ENCODE measurements around the gene METRN. TPM values are rescaled to one million over a fixed set of nuclear protein-coding genes. Genes with fewer than 3 reads are reported as not detected.

METRN gene
- total RNA-seq, 2 donors from 2014 or later, result 28.9 to 58.9 TPM

GRCh38 chr16:692356-693108 is 22.4 kb upstream of the METRN start:
- ATAC-seq (ENCODE audit: insufficient number of reproducible peaks, low FRiP score, low read depth) (no peak), DNase-seq (ENCODE audit: low spot score) (no peak)
- TF ChIP-seq CTCF (IDR thresholded peaks at IDR 0.05), result no peak
- H3K4me3 ChIP-seq, result no peak overlapping the region
- no peaks in the 10 kb centered on the region for H3K36me3 ChIP-seq
- H3K27me3 ChIP-seq (replicated peaks; ENCODE audit: insufficient read depth), result peaks cover 7% of the 10 kb centered on the region
- H3K9me3 ChIP-seq, result no peaks in the 10 kb centered on the region
- H3K4me1 ChIP-seq (ENCODE audit: control insufficient read depth in 1 of 2, low read depth in 2 of 2), result peaks cover 18 to 28% of the 10 kb centered on the region in 2 donors
- no peak overlapping the region for H3K27ac ChIP-seq

GRCh38 chr16:693364-693763 is 21.6 kb upstream of the METRN start:
- Histone ChIP-seq H3K4me1 (ENCODE audit: control insufficient read depth in 1 of 2, low read depth in 2 of 2) (peaks cover 18 to 27% of the 10 kb centered on the region in 2 donors), H3K4me3 (no peak overlapping the region), H3K9me3 (no peaks in the 10 kb centered on the region), H3K36me3 (no peaks in the 10 kb centered on the region), H3K27me3 (replicated peaks; ENCODE audit: insufficient read depth) (peaks cover 7% of the 10 kb centered on the region), H3K27ac (no peak overlapping the region)
- DNase-seq (ENCODE audit: low spot score) (no peak), ATAC-seq (ENCODE audit: insufficient number of reproducible peaks, low FRiP score, low read depth) (no peak)
- TF ChIP-seq CTCF (IDR thresholded peaks at IDR 0.05), result no peak

- H3K36me3 ChIP-seq, result no peaks in the 10 kb centered on the region
- H3K27ac ChIP-seq, result no peak overlapping the region
- H3K27me3 ChIP-seq (replicated peaks; ENCODE audit: insufficient read depth), result peaks cover 7% of the 10 kb centered on the region
- no peak for TF ChIP-seq CTCF (IDR thresholded peaks at IDR 0.05)
- H3K4me3 ChIP-seq, result peak overlapping the region; percentile 11
- ATAC-seq (ENCODE audit: insufficient number of reproducible peaks, low FRiP score, low read depth) (no peak), DNase-seq (ENCODE audit: low spot score) (no peak)
- H3K4me1 ChIP-seq (ENCODE audit: control insufficient read depth in 1 of 2, low read depth in 2 of 2), result peaks cover 18 to 23% of the 10 kb centered on the region in 2 donors
- H3K9me3 ChIP-seq, result no peaks in the 10 kb centered on the region
Measured at GRCh38 chr16:693766-694165, 21.2 kb upstream of the METRN start.

- no peak for DNase-seq (ENCODE audit: low spot score)
- Histone ChIP-seq H3K4me3 (peak overlapping the region; percentile 30), H3K36me3 (no peaks in the 10 kb centered on the region), H3K9me3 (no peaks in the 10 kb centered on the region), H3K27ac (no peak overlapping the region), H3K4me1 (ENCODE audit: control insufficient read depth in 1 of 2, low read depth in 2 of 2) (peaks cover 14 to 18% of the 10 kb centered on the region in 2 donors), H3K27me3 (replicated peaks; ENCODE audit: insufficient read depth) (peaks cover 7% of the 10 kb centered on the region)
- TF ChIP-seq CTCF (IDR thresholded peaks at IDR 0.05), result no peak
- ATAC-seq (ENCODE audit: insufficient number of reproducible peaks, low FRiP score, low read depth), result no peak
Measured at GRCh38 chr16:694187-694862, 20.6 kb upstream of the METRN start.

- Histone ChIP-seq H3K27me3 (replicated peaks; ENCODE audit: insufficient read depth) (peaks cover 7% of the 10 kb centered on the region), H3K27ac (no peak overlapping the region), H3K4me3 (peak overlapping the region; percentile 30)
Measured at GRCh38 chr16:694863-695354, 20.0 kb upstream of the METRN start.

More at GRCh38 chr16:694863-695354, 20.0 kb upstream of the METRN start:
- no peak for TF ChIP-seq CTCF (IDR thresholded peaks at IDR 0.05)
- no peak for ATAC-seq (ENCODE audit: insufficient number of reproducible peaks, low FRiP score, low read depth)
- DNase-seq (ENCODE audit: low spot score), result no peak
- Histone ChIP-seq H3K4me1 (ENCODE audit: control insufficient read depth in 1 of 2, low read depth in 2 of 2) (peaks cover 9 to 13% of the 10 kb centered on the region in 2 donors), H3K9me3 (no peaks in the 10 kb centered on the region), H3K36me3 (no peaks in the 10 kb centered on the region)
